Body of pancreas (tissue), 4 donors: ENCODE measurements around the gene TDP2. TPM values are rescaled to one million over a fixed set of nuclear protein-coding genes. Genes with fewer than 3 reads are reported as not detected.

Source experiments
- ATAC-seq: fragments of 150-250 bp; one replicate; pipeline ENCODE4 v1.9.1; 2016
- DNase-seq, 4 donors: peaks; one replicate each; pipeline ENCODE4 v3.0.0-alpha.2; 2019
- H3K27ac ChIP-seq, 4 donors: fragments of 200-600 bp; sonication (generic); 1 replicate in 3 of 4; 2 replicates in 1 of 4; pipeline versions ENCODE4 v1.5.1 to v1.6.1; 2016 to 2019; ENCODE audit warnings: mild to moderate bottlenecking in 1 of 4, mixed read lengths in 1 of 4, moderate library complexity in 1 of 4
- H3K27me3 ChIP-seq, 2 donors: fragments of 200-600 bp; sonication (generic); one replicate each; pipeline ENCODE4 v1.6.0; 2016; ENCODE audit warnings: mild to moderate bottlenecking in 1 of 2
- H3K36me3 ChIP-seq, 2 donors: fragments of 200-600 bp; sonication (generic); replicated peaks in 1 of 2; 2 replicates each; pipeline ENCODE4 v1.5.1; 2016; ENCODE audit warnings: low read depth in 2 of 2; ENCODE audit not compliant: insufficient read depth in 1 of 2
- H3K4me1 ChIP-seq: fragments of 200-600 bp; sonication (generic); one replicate; pipeline ENCODE4 v1.6.0; 2016
- H3K4me3 ChIP-seq, 2 donors: fragments of 200-600 bp; sonication (generic); 1 replicate in 1 of 2; 2 replicates in 1 of 2; pipeline ENCODE4 v1.5.1; 2016 to 2019
- H3K9me3 ChIP-seq, 3 donors: fragments of 200-600 bp; sonication (generic); 1 replicate in 2 of 3; 2 replicates in 1 of 3; pipeline ENCODE4 v1.5.1; 2016
- CTCF ChIP-seq, 7 experiments: fragments of 450-650 bp in 4 of 7; fragments of 200-600 bp in 3 of 7; sonication (generic) in 3 of 7; IDR thresholded peaks; one replicate each; pipeline ENCODE4 v1.5.1; 2016 to 2019; ENCODE audit warnings: antibody characterized with exemption in 7 of 7
- POLR2A ChIP-seq, 3 donors: fragments of 450-650 bp; IDR thresholded peaks; one replicate each; pipeline ENCODE4 v1.6.1; 2016; ENCODE audit warnings: antibody characterized with exemption in 3 of 3, mild to moderate bottlenecking in 2 of 3
- WGBS, 2 donors: methylation state at CpG; one replicate each; pipeline ENCODE4 v1.1.5; 2017; 5-methylcytosine and 5-hydroxymethylcytosine counted together
- intact Hi-C: fragments of 100-400 bp; cut with DNase I; formaldehyde crosslinking; loops from one replicate; pipeline ENCODE4 v1.15.1; 2023
- total RNA-seq, 2 donors: library from RNA; depleted of rRNA; stranded (reverse); fragments of >200 nt; gene quantifications; one replicate each; pipeline ENCODE4 v1.1.0, GENCODE V29; 2016

Gene TDP2
- total RNA-seq, 2 donors from 2014 or later, result 21.0 to 25.1 TPM

- Histone ChIP-seq H3K36me3 (peaks cover 25 to 29% of the 10 kb centered on the region in 2 donors), H3K4me3 (no peak overlapping the region), H3K4me1 (peaks cover 23% of the 10 kb centered on the region), H3K27me3 (no peaks in the 10 kb centered on the region), H3K27ac (no peak overlapping the region), H3K9me3 (no peaks in the 10 kb centered on the region)
- TF ChIP-seq CTCF (IDR thresholded peaks at IDR 0.05) (no peak), POLR2A (IDR thresholded peaks at IDR 0.05) (no peak)
- intact Hi-C loops, result no loop called here
- DNase-seq, result no peak
- ATAC-seq, result no peak
These were observed 37.8 kb upstream of the TDP2 start for GRCh38 chr6:24704468-24704867.

GRCh38 chr6:24702720-24703282 is 36.1 kb upstream of the TDP2 start:
- Histone ChIP-seq H3K27me3 (no peaks in the 10 kb centered on the region), H3K27ac (no peak overlapping the region), H3K4me3 (no peak overlapping the region), H3K4me1 (peaks cover 24% of the 10 kb centered on the region), H3K9me3 (no peaks in the 10 kb centered on the region), H3K36me3 (peaks cover 13 to 24% of the 10 kb centered on the region in 2 donors)
- ATAC-seq, result no peak
- 86 to 92% methylated on average over 4 of the region's 4 CpGs for WGBS, 2 donors
- TF ChIP-seq POLR2A (IDR thresholded peaks at IDR 0.05) (no peak), CTCF (IDR thresholded peaks at IDR 0.05) (no peak)
- intact Hi-C loops, result no loop called here
- no peak for DNase-seq

GRCh38 chr6:24699521-24700359 is 33.0 kb upstream of the TDP2 start:
- intact Hi-C loops, result no loop called here
- Histone ChIP-seq H3K27ac (peak overlapping the region in 1 of 4 donors; percentile 53), H3K4me1 (peaks cover 18% of the 10 kb centered on the region), H3K4me3 (no peak overlapping the region), H3K36me3 (peaks cover 0 to 2% of the 10 kb centered on the region in 2 donors), H3K9me3 (no peaks in the 10 kb centered on the region), H3K27me3 (no peaks in the 10 kb centered on the region)
- WGBS, 2 donors, result 23 to 28% methylated on average over 3 of the region's 3 CpGs
- ATAC-seq (no peak), DNase-seq (no peak)
- TF ChIP-seq POLR2A (IDR thresholded peaks at IDR 0.05), result no peak
- TF ChIP-seq CTCF (IDR thresholded peaks at IDR 0.05), result no peak

DNA sequence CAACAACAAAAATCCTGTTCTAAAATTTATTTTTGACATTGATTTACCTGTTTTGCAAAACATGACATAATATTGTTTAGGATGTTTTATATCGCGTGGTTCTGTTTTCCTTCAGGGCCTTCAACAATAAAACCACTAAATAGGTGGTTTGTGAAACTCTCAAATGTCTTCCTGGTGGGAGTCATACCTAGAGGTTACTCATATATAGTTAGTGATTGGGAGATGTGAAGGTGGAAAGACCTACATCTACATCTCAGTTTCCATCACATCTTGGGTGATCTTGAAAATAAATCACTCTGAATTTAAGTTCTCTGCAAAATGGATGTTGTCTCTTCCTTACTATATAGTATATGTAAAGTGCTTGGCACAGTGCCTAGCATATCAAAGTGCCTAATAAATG is 29.4 kb upstream of the TDP2 start:
- no peak for TF ChIP-seq POLR2A (IDR thresholded peaks at IDR 0.05)
- no peak for TF ChIP-seq CTCF (IDR thresholded peaks at IDR 0.05)
- DNase-seq (no peak), ATAC-seq (no peak)
- intact Hi-C loops, result no loop called here
- no peaks in the 10 kb centered on the region for H3K9me3 ChIP-seq
- peaks cover 12% of the 10 kb centered on the region for H3K4me1 ChIP-seq
- H3K36me3 ChIP-seq, result no peaks in the 10 kb centered on the region
- no peak overlapping the region for H3K27ac ChIP-seq
- 77 to 84% methylated on average over 2 of the region's 2 CpGs for WGBS, 2 donors
- no peaks in the 10 kb centered on the region for H3K27me3 ChIP-seq
- H3K4me3 ChIP-seq, result no peak overlapping the region
